Panc1 (cell line): ENCODE results near the gene CACNB1. TPM values are rescaled to one million over a fixed set of nuclear protein-coding genes. Genes with fewer than 3 reads are reported as not detected.
A peak's percentile ranks its signal among the peaks of the same experiment; 100 is the strongest.

Experiments
- ATAC-seq: fragments of 200-7000 bp; cut with Tn5 transposase; 2 replicates; pipeline ENCODE4 v1.9.1; 2020; ENCODE audit warnings: mild to moderate bottlenecking, moderate library complexity
- BruUV-seq: library from RNA; stranded (reverse); fragments of 400-500 nt; replicated peaks from 2 replicates; lab custom pipeline; 2021; lab: Mats Ljungman, UMichigan
- CTCF ChIA-PET: fragments of 300-600 bp; sonication (Branson Sonifier 250); formaldehyde crosslinking; loops from one replicate; lab custom pipeline; 2022; ENCODE audit warnings: antibody characterized with exemption; lab: Charles Lee
- POLR2A ChIA-PET: fragments of 300-600 bp; sonication (Branson Sonifier 250); formaldehyde crosslinking; loops from one replicate; lab custom pipeline; 2022; ENCODE audit warnings: antibody characterized with exemption; lab: Charles Lee
- DNase-seq: peaks from one replicate; pipeline ENCODE4 v3.0.0-alpha.2; 2010; ENCODE audit warnings: low read depth, low spot score
- H3K27ac ChIP-seq: 2 replicates; pipeline ENCODE4 v1.5.1; 2011; ENCODE audit warnings: mild to moderate bottlenecking, low read length, inconsistent platforms
- H3K27me3 ChIP-seq: fragments of 200-500 bp; sonication (Bioruptor generic); 2 replicates; pipeline ENCODE4 v1.6.0; 2014; ENCODE audit warnings: low read length, inconsistent platforms; ENCODE audit not compliant: control insufficient read depth, insufficient read depth
- H3K36me3 ChIP-seq: fragments of 200-500 bp; sonication (Bioruptor generic); 2 replicates; pipeline ENCODE4 v1.5.1; 2014; ENCODE audit warnings: inconsistent platforms, mild to moderate bottlenecking, low read length, moderate library complexity; ENCODE audit not compliant: control insufficient read depth, insufficient read depth
- H3K4me1 ChIP-seq: 2 replicates; pipeline ENCODE4 v1.5.1; 2011; ENCODE audit warnings: inconsistent platforms, mild to moderate bottlenecking, low read length, moderate library complexity; ENCODE audit not compliant: control insufficient read depth, insufficient read depth
- H3K4me3 ChIP-seq, 2 experiments: 2 replicates each; pipeline ENCODE4 v1.5.1; 2011 to 2012; ENCODE audit warnings: low read depth in 2 of 2, low read length in 2 of 2, mild to moderate bottlenecking in 2 of 2, inconsistent platforms in 1 of 2, moderate library complexity in 1 of 2
- H3K9me3 ChIP-seq: fragments of 200-500 bp; sonication (Bioruptor generic); 2 replicates; pipeline ENCODE4 v1.5.1; 2014; ENCODE audit warnings: low read depth, mild to moderate bottlenecking, inconsistent platforms, low read length, moderate library complexity; ENCODE audit not compliant: control insufficient read depth, insufficient read depth
- CTCF ChIP-seq: fragments of 450-650 bp; IDR thresholded peaks from 2 replicates; pipeline ENCODE4 v1.5.1; 2017; ENCODE audit warnings: mild to moderate bottlenecking
- POLR2AphosphoS5 ChIP-seq: IDR thresholded peaks from 2 replicates; pipeline ENCODE4 v1.6.1; 2012; ENCODE audit warnings: mild to moderate bottlenecking, low read depth, low read length, moderate library complexity
- REST ChIP-seq, 2 experiments: IDR thresholded peaks; 2 replicates each; pipeline ENCODE4 v1.6.1; 2011 to 2012; ENCODE audit warnings: low read depth in 2 of 2, control low read depth in 1 of 2, low read length in 1 of 2, mild to moderate bottlenecking in 1 of 2, moderate library complexity in 1 of 2; ENCODE audit not compliant: insufficient read depth in 1 of 2
- SIN3A ChIP-seq: IDR thresholded peaks from 2 replicates; pipeline ENCODE4 v1.6.1; 2012; ENCODE audit warnings: low read depth, mild to moderate bottlenecking, low read length, moderate library complexity, borderline replicate concordance; ENCODE audit not compliant: insufficient read depth
- TCF7L2 ChIP-seq: IDR thresholded peaks from 2 replicates; pipeline ENCODE4 v1.6.1; 2011; ENCODE audit warnings: mild to moderate bottlenecking, low read depth, low read length, inconsistent platforms
- in situ Hi-C: cut with HindIII; loops from 2 replicates; pipeline ENCODE4 v1.10.0; 2016; ENCODE audit warnings: low sequenced_read_pairs, low pct_unique_long_range_greater_than_20kb
- intact Hi-C: fragments of 100-400 bp; cut with micrococcal nuclease; formaldehyde crosslinking; loops from one replicate; pipeline ENCODE4 v1.10.0; 2022; ENCODE audit not compliant: unreplicated experiment
- total RNA-seq: library from RNA; stranded (reverse); gene quantifications from one replicate; pipeline ENCODE4 v1.2.1, GENCODE V29; 2021; ENCODE audit not compliant: unreplicated experiment

Gene CACNB1
- total RNA-seq, 1 experiment from 2014 or later: 14.9 TPM

DNA sequence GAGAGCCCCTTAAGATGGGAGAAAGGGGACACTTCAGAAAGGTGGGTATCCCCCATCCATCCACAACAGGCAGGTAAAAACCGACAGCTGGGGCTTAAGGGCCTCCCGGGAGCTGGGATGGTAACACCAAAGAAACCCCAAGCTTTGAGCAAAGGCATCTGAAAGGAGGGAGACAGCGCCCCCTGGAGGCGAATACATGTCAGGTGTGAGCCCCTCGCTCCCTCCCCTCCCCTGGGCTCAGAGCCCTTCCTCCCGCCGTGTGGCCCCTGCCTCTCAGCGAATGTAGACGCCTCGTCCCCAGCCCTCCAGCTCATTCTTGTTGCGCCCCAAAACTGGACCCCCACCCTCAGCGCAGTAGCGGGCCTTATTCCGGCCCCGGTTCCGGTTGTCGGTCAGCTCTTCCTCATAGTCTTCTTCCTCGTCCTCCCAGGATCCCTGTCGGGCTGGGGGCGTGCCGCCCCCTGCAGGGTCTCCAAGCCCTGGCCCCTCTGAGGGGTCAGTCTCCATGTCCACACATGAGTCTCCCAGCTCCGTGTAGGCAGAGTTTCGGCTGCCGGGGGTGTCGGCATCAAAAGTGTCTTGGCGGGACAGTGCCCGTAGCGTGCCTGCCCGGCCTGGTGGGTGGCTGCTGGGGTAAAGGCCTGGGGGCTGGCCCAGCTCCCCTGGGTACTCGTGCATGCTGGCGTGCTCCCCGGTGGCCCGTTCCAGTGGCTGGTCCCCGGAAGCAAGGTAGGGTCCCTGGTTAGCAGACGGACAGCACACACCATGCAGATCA lies 22.4 kb downstream of the CACNB1 start:
- no peaks in the 10 kb centered on the region for H3K27me3 ChIP-seq
- peaks cover 3% of the 10 kb centered on the region; the same call in 1 of the 2 replicates for H3K4me1 ChIP-seq
- in situ Hi-C loops: no loop called here
- POLR2A ChIA-PET: no interaction called here
- intact Hi-C loops: no loop called here
- H3K4me3 ChIP-seq: no peak overlapping the region
- H3K36me3 ChIP-seq: no peaks in the 10 kb centered on the region
- ATAC-seq (peak; percentile 62; the same call in 1 of the 2 replicates), DNase-seq (no peak)
- no peak overlapping the region for H3K27ac ChIP-seq
- CTCF ChIA-PET: interaction anchor here (0.5 to 2.2 kb wide), 11 partner anchors 8 to 786 kb away, joined by 3 to 17 read pairs (median 5); no protein-coding TSS in a partner anchor
- BruUV-seq: no TSS peak
- peak; percentile 80 for TF ChIP-seq CTCF
- no peak for TF ChIP-seq POLR2AphosphoS5
- no peak for TF ChIP-seq REST (IDR thresholded peaks at IDR 0.05; ENCODE audit: insufficient read depth in 1 of 2, low read depth in 2 of 2, low read length in 1 of 2)
- no peak for TF ChIP-seq SIN3A
- TF ChIP-seq TCF7L2: no peak
- H3K9me3 ChIP-seq: no peaks in the 10 kb centered on the region

- ChIA-PET CTCF (interaction anchor here (0.7 to 2.2 kb wide), 5 partner anchors 10 to 190 kb away, joined by 3 to 17 read pairs (median 4); no protein-coding TSS in a partner anchor), POLR2A (no interaction called here)
- no peak for TF ChIP-seq REST (IDR thresholded peaks at IDR 0.05; ENCODE audit: insufficient read depth in 1 of 2, low read depth in 2 of 2, low read length in 1 of 2)
- no peak for TF ChIP-seq POLR2AphosphoS5
- no peak for TF ChIP-seq SIN3A
- TF ChIP-seq CTCF: no peak
- no peak for TF ChIP-seq TCF7L2
- Histone ChIP-seq H3K27me3 (no peaks in the 10 kb centered on the region), H3K36me3 (no peaks in the 10 kb centered on the region), H3K4me3 (no peak overlapping the region), H3K27ac (no peak overlapping the region), H3K4me1 (peaks cover 3% of the 10 kb centered on the region; the same call in 1 of the 2 replicates), H3K9me3 (no peaks in the 10 kb centered on the region)
- peak; percentile 38; the same call in 1 of the 2 replicates for ATAC-seq
- intact Hi-C loops: no loop called here
- in situ Hi-C loops: no loop called here
- BruUV-seq: no TSS peak
- no peak for DNase-seq
These were observed 23.8 kb downstream of the CACNB1 start for GRCh38 chr17:39173526-39174274.
